Thymus (tissue), 11 donors: Measurements from ENCODE around the gene TTC29. TPM values are rescaled to one million over a fixed set of nuclear protein-coding genes. Genes with fewer than 3 reads are reported as not detected.

ENCODE experiments used
- DNase-seq, 9 donors: peaks; one replicate each; pipeline ENCODE4 v3.0.0-alpha.2; 2013; ENCODE audit warnings: low spot score in 9 of 9, low read depth in 6 of 9, missing footprints in 1 of 9
- H3K27ac ChIP-seq, 2 donors: one replicate each; pipeline ENCODE4 v1.5.1; 2013; ENCODE audit warnings: control low read depth in 1 of 2, low read depth in 1 of 2, low read length in 1 of 2, mild to moderate bottlenecking in 1 of 2, moderate library complexity in 1 of 2
- H3K27me3 ChIP-seq, 2 donors: one replicate each; pipeline ENCODE4 v1.5.1; 2013; ENCODE audit warnings: low read length in 1 of 2; ENCODE audit not compliant: control insufficient read depth in 2 of 2, insufficient read depth in 1 of 2
- H3K36me3 ChIP-seq, 2 donors: one replicate each; pipeline ENCODE4 v1.5.1; 2013; ENCODE audit warnings: low read length in 1 of 2, mild to moderate bottlenecking in 1 of 2, moderate library complexity in 1 of 2; ENCODE audit not compliant: control insufficient read depth in 2 of 2, insufficient read depth in 2 of 2
- H3K4me1 ChIP-seq, 2 donors: one replicate each; pipeline ENCODE4 v1.5.1; 2013; ENCODE audit warnings: low read length in 2 of 2; ENCODE audit not compliant: control insufficient read depth in 2 of 2, insufficient read depth in 2 of 2
- H3K4me3 ChIP-seq, 2 donors: one replicate each; pipeline ENCODE4 v1.5.1; 2013; ENCODE audit warnings: low read length in 2 of 2, control low read depth in 1 of 2, mild to moderate bottlenecking in 1 of 2
- H3K9me3 ChIP-seq, 2 donors: one replicate each; pipeline ENCODE4 v1.5.1; 2013; ENCODE audit warnings: low read length in 1 of 2, mild to moderate bottlenecking in 1 of 2; ENCODE audit not compliant: control insufficient read depth in 2 of 2, insufficient read depth in 1 of 2
- WGBS: extraction: QIAGEN DNeasy Blood & Tissue Kit; methylation state at CpG from one replicate; pipeline ENCODE4 v1.1.7; 2013; 5-methylcytosine and 5-hydroxymethylcytosine counted together
- polyA plus RNA-seq: library from polyadenylated mRNA; stranded (reverse); fragments of 200-250 nt; gene quantifications from one replicate; pipeline ENCODE4 v1.2.3, GENCODE V29; 2013
- total RNA-seq: library from RNA; stranded (reverse); fragments of 120-200 nt; gene quantifications from one replicate; pipeline ENCODE4 v1.2.4, GENCODE V29; 2013
- donor health status: healthy.

The TTC29 gene
- total and polyA plus RNA-seq, 2 donors: 0.09 to 0.16 TPM

- DNase-seq: no peak
- H3K27me3 ChIP-seq: no peaks in the 10 kb centered on the region
- H3K4me1 ChIP-seq: no peaks in the 10 kb centered on the region
- 76% methylated on average over 1 of the region's 1 CpG for WGBS
- H3K4me3 ChIP-seq: no peak overlapping the region
- no peaks in the 10 kb centered on the region for H3K36me3 ChIP-seq
- H3K9me3 ChIP-seq: no peaks in the 10 kb centered on the region
- no peak overlapping the region for H3K27ac ChIP-seq
These were observed 30.5 kb downstream of the TTC29 start for GRCh38 chr4:146915132-146915531.

DNA sequence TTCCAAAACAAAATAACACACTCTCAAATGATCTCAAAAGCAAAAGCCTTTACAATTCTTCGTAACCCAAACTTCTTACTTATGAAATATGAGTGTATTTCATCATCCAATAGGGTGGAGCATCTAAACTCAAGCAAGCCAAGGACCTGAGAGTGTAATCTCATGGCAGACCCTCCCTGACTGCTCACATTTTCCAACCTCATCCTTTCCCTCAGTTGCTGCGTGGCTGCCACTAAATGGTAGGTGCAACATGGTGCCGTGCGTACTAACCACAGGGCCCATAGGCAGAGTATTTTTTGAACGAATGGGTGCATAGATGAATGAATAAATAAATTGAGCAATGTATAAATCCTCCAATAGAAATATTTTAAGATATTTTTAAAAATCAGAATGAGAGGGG is 45.4 kb downstream of the TTC29 start:
- Histone ChIP-seq H3K9me3 (no peaks in the 10 kb centered on the region), H3K36me3 (no peaks in the 10 kb centered on the region), H3K27ac (no peak overlapping the region), H3K4me1 (no peaks in the 10 kb centered on the region), H3K27me3 (no peaks in the 10 kb centered on the region), H3K4me3 (no peak overlapping the region)
- DNase-seq: no peak
- WGBS: 95% methylated on average over 5 of the region's 5 CpGs

GRCh38 chr4:146890301-146890700 is 55.4 kb downstream of the TTC29 start:
- Histone ChIP-seq H3K27me3 (no peaks in the 10 kb centered on the region), H3K27ac (no peak overlapping the region), H3K36me3 (no peaks in the 10 kb centered on the region), H3K9me3 (no peaks in the 10 kb centered on the region), H3K4me1 (no peaks in the 10 kb centered on the region), H3K4me3 (no peak overlapping the region)
- no peak for DNase-seq
- WGBS: 84% methylated on average over 3 of the region's 3 CpGs

DNA sequence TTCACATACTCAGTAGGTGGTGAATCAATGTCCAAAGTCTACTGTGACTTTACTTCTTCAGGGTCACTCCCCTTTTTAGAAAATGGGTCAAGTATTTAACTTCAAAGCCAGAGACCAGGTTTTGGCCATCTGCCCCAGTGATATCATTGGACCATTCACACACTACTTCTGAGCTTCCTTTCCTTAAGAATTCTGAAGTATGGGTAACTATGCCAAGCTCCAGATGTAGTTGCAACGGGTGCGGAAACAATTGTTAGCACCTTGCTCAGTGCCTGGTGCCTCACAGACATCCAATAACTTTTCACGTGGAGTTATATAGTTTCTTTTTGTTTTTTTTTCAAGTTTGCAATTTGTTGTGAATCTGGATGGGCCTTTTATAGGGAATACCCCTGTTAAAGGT is 62.6 kb downstream of the TTC29 start:
- H3K27ac ChIP-seq: no peak overlapping the region
- no peaks in the 10 kb centered on the region for H3K27me3 ChIP-seq
- 90% methylated on average over 3 of the region's 3 CpGs for WGBS
- H3K4me1 ChIP-seq: no peaks in the 10 kb centered on the region
- no peak overlapping the region for H3K4me3 ChIP-seq
- H3K9me3 ChIP-seq: no peaks in the 10 kb centered on the region
- no peaks in the 10 kb centered on the region for H3K36me3 ChIP-seq
- DNase-seq: no peak

DNA sequence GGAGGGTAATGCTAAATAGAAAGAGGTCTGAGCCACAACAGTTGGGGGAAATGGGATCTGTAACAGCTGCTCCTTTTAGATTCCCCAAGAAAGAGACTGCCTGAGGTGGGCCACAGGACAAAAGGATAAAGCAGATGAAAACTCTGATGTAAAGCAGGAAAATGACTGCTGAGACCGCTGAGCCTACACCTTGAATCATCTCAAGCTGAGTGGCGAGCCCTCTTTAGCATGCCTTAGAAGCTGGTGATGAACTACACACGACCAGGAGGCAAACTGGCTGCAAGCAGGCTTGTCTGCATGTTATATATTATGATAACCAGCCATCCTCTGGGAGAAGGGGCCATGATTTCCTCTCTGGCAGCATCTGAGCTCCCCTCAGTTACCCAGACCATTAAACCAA is 88.4 kb downstream of the TTC29 start:
- Histone ChIP-seq H3K4me3 (no peak overlapping the region), H3K9me3 (no peaks in the 10 kb centered on the region), H3K27ac (no peak overlapping the region), H3K4me1 (no peaks in the 10 kb centered on the region), H3K27me3 (no peaks in the 10 kb centered on the region), H3K36me3 (no peaks in the 10 kb centered on the region)
- no peak for DNase-seq
- 72% methylated on average over 3 of the region's 3 CpGs for WGBS

DNA sequence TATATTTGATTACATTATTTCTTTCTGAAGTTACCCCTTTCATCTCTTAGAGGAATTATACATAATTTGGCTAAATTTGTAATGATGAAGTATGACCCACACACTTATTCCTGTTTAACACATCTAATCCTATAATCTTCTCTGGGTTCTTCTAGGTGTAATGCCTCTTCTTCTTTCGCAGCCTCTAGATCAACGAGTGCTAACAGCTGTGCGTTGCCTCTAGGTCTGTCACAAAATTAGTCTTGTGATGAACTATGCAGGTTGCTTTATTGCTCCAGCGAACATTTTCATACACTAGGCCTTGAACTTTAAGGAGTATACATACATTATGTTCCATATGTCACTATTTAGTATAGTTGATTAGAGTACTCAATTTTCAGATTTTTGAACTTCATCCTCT is 89.9 kb downstream of the TTC29 start:
- no peaks in the 10 kb centered on the region for H3K4me1 ChIP-seq
- no peak overlapping the region for H3K4me3 ChIP-seq
- H3K36me3 ChIP-seq: no peaks in the 10 kb centered on the region
- DNase-seq: no peak
- H3K9me3 ChIP-seq: no peaks in the 10 kb centered on the region
- WGBS: 96% methylated on average over 4 of the region's 4 CpGs
- no peak overlapping the region for H3K27ac ChIP-seq
- no peaks in the 10 kb centered on the region for H3K27me3 ChIP-seq

- Histone ChIP-seq H3K27me3 (no peaks in the 10 kb centered on the region), H3K4me3 (no peak overlapping the region), H3K27ac (no peak overlapping the region), H3K36me3 (no peaks in the 10 kb centered on the region), H3K4me1 (no peaks in the 10 kb centered on the region), H3K9me3 (no peaks in the 10 kb centered on the region)
- no peak for DNase-seq
- 77% methylated on average over 2 of the region's 2 CpGs for WGBS
These were observed 93.3 kb downstream of the TTC29 start for GRCh38 chr4:146852360-146852759.

DNA sequence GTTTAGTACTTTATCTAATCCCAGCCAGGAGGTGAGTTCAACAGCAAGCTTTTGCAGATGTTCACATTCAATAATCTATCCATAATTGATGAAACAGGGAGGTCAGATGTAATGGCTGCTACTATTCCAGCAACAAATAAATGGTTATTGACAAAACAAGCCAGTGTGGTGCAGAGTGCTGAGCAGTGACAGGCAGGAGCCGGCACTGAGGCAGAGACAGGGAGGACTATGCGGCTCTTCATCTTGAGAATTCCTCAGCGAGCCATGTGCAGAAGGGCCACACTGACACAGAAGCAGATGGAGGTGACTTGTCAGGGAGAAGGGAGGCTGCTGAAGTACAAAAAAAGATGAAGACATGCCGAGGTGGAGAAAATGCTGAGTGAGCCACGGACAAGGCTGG is 98.3 kb downstream of the TTC29 start:
- Histone ChIP-seq H3K4me3 (no peak overlapping the region), H3K27me3 (no peaks in the 10 kb centered on the region), H3K36me3 (no peaks in the 10 kb centered on the region), H3K9me3 (no peaks in the 10 kb centered on the region), H3K4me1 (no peaks in the 10 kb centered on the region), H3K27ac (no peak overlapping the region)
- no peak for DNase-seq
- WGBS: 89% methylated on average over 5 of the region's 5 CpGs

DNA sequence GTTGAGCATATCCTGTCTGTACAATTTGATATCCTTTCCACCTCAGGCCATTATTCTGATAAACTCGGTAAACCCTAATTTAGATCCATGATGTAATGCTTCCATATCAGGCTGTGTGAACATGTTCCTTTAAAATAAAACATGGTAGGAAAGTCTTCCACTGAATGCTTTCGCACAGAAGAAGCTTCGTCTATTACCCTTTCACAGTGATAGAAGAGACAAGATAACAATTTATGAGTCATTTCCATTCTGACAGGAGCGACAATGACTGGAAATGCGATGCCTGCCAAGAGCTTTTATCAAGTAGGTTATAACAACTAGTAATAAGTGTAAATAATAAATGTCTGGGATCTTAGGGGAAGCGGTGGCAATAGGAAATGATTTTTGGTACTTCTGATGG is 98.8 kb downstream of the TTC29 start:
- WGBS: 94% methylated on average over 6 of the region's 6 CpGs
- Histone ChIP-seq H3K9me3 (no peaks in the 10 kb centered on the region), H3K4me1 (no peaks in the 10 kb centered on the region), H3K27me3 (no peaks in the 10 kb centered on the region), H3K36me3 (no peaks in the 10 kb centered on the region), H3K27ac (no peak overlapping the region), H3K4me3 (no peak overlapping the region)
- no peak for DNase-seq

GRCh38 chr4:146844761-146845160 is 100.9 kb downstream of the TTC29 start:
- Histone ChIP-seq H3K4me1 (no peaks in the 10 kb centered on the region), H3K27me3 (no peaks in the 10 kb centered on the region), H3K27ac (no peak overlapping the region), H3K4me3 (no peak overlapping the region), H3K9me3 (no peaks in the 10 kb centered on the region), H3K36me3 (no peaks in the 10 kb centered on the region)
- 66% methylated on average over 4 of the region's 4 CpGs for WGBS
- DNase-seq: no peak
